HG02938 (cell line): ENCODE results near the gene GSG1.

Source experiments
- ATAC-seq: cut with Tn5 transposase; IDR thresholded peaks from one replicate; pipeline ENCODE4 v1.9.1; 2021; ENCODE audit warnings: mild to moderate bottlenecking, moderate library complexity; ENCODE audit not compliant: unreplicated experiment

GSG1 gene

GRCh38 chr12:13103391-13104033 lies at the start of gene GSG1:
GSG1 (minus strand) TSS chr12:13103667; CDS start chr12:13103512, 155 bp downstream.
- ATAC-seq, result no peak

- ATAC-seq, result no peak
These were observed 49.7 kb upstream of the GSG1 start for GRCh38 chr12:13153180-13153579.

- ATAC-seq, result no peak
These were observed 49.3 kb upstream of the GSG1 start for GRCh38 chr12:13152756-13153155.

- ATAC-seq, result no peak
These were observed 48.8 kb upstream of the GSG1 start for GRCh38 chr12:13152281-13152680.

- ATAC-seq, result no peak
These were observed 45.9 kb upstream of the GSG1 start for GRCh38 chr12:13149411-13149810.

- ATAC-seq, result no peak
These were observed 45.0 kb upstream of the GSG1 start for GRCh38 chr12:13148485-13148847.

- ATAC-seq, result no peak
These were observed 44.4 kb upstream of the GSG1 start for GRCh38 chr12:13147688-13148484.

GRCh38 chr12:13146336-13146938 lies 43.0 kb upstream of the GSG1 start:
- no peak for ATAC-seq

- ATAC-seq, result no peak
These were observed 40.9 kb upstream of the GSG1 start for GRCh38 chr12:13144266-13144828.

- no peak for ATAC-seq
These were observed 39.3 kb upstream of the GSG1 start for GRCh38 chr12:13142747-13143146.

- ATAC-seq, result no peak
These were observed 38.2 kb upstream of the GSG1 start for GRCh38 chr12:13141686-13142085.

- no peak for ATAC-seq
These were observed 32.1 kb upstream of the GSG1 start for GRCh38 chr12:13135371-13136178.

- ATAC-seq, result no peak
These were observed 30.4 kb upstream of the GSG1 start for GRCh38 chr12:13133886-13134285.

- no peak for ATAC-seq
These were observed 27.5 kb upstream of the GSG1 start for GRCh38 chr12:13130981-13131380.

- ATAC-seq, result no peak
These were observed 25.0 kb upstream of the GSG1 start for GRCh38 chr12:13128291-13128965.

- no peak for ATAC-seq
These were observed 24.0 kb upstream of the GSG1 start for GRCh38 chr12:13127444-13127843.

GRCh38 chr12:13126494-13126893 lies 23.0 kb upstream of the GSG1 start:
- no peak for ATAC-seq

- no peak for ATAC-seq
These were observed 22.5 kb upstream of the GSG1 start for GRCh38 chr12:13125996-13126395.

- no peak for ATAC-seq
These were observed 21.4 kb upstream of the GSG1 start for GRCh38 chr12:13124656-13125505.
